HG03469 (cell line): ENCODE data around the gene TXNDC17.
"Not testable (repeated sequence)": the region's sequence is repeated elsewhere in the genome, so short reads cannot be mapped to it uniquely, and the experiment has no call there.

ENCODE experiments used
- ATAC-seq: cut with Tn5 transposase; IDR thresholded peaks from one replicate; pipeline ENCODE4 v1.9.1; 2021; ENCODE audit warnings: mild to moderate bottlenecking, moderate library complexity, moderate number of reproducible peaks; ENCODE audit not compliant: unreplicated experiment

TXNDC17 gene

DNA sequence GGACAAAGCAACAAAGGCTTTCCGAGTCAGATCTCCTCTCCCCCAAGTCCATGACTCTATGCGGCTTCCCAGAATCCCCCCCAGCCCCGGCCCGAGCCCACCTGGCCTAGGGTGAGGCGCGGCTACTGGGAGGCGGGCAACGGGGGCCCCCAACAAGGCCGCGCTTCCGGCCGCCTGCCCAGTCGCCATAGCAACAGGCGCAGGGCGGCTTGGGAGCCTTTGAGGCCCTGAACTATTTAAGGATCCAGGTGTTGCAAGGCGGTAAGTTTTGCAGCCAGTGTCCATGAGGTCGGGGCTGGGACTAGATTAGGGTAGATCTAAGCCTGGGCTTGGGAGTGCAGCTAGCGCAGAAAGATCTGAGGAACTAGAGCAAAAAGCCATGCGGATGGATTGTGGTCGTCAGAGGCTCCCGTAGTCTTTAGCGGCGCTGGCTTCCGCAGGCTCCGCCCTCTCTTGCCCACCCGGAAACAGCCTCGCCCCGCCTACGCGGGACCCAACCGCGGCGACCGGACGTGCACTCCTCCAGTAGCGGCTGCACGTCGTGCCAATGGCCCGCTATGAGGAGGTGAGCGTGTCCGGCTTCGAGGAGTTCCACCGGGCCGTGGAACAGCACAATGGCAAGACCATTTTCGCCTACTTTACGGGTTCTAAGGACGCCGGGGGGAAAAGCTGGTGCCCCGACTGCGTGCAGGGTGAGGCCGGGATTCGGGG is at the start of gene TXNDC17, which contains the start of gene KIAA0753:
TSS of gene TXNDC17 (plus strand) at position 525 of the 711 bp plus-strand sequence. CDS start at position 548, 23 bp downstream.
TSS of gene KIAA0753 (minus strand) at position 176 of the 711 bp plus-strand sequence. CDS start 5,608 bp downstream, outside the sequence.
- peak; percentile 76 for ATAC-seq

DNA sequence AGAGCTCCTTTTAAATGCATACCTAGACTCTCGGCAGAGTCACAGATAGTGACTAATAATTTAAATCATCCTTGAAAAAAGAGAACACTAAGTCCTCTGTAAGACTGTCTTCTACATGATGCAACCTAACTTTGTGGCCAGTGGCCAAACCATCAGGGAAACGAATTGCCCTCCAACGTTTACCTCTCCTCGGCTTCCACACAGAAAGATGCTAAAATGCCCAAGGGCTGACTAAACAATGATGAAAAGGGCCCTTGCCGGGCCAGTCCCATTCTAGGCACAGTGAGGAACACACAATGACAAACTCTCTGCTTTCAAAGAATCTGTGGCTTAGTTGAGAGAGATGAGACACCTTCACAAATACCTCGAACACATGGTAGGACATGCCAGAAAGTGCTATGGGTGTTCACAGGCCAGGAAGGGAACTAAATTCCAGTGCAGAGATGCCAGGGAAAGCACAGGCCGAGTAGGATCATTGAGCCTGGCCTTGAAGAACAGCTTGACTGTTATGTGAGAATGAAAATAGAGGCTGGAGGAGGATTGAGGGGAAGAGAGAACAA is 49.2 kb upstream of the TXNDC17 start:
- ATAC-seq = no peak

DNA sequence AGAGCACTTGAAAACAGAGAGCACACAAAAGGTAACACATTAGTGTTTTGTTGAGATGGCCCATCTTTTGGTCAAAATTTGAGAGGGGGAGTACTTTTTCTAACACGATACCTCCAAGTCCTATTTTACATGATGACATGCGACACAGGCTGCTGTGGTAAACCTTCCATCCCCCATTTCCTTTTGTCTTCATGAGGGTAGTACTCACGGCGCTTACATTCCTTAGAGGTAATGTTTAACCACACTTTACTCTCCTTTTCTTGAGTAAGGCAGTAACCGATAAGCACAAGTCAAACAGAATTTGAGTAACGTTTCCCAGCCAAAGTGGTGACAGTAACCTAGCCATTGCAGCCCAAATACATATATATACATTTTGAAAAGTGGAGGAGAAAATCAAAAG is 48.7 kb upstream of the TXNDC17 start:
- no peak for ATAC-seq

DNA sequence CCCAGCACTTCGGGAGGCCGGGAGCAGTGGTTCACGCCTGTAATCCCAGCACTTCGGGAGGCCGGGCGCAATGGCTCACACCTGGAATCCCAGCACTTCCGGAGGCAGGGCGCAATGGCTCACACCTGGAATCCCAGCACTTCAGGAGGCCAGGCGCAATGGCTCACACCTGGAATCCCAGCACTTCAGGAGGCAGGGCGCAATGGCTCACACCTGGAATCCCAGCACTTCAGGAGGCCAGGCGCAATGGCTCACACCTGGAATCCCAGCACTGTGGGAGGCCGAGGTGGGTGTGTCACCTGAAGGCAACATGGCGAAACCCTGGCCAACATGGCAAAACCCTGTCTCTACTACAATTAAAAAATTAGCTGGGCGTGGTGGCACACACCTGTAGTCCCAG is 47.5 kb upstream of the TXNDC17 start:
- not testable (repeated sequence) for ATAC-seq

DNA sequence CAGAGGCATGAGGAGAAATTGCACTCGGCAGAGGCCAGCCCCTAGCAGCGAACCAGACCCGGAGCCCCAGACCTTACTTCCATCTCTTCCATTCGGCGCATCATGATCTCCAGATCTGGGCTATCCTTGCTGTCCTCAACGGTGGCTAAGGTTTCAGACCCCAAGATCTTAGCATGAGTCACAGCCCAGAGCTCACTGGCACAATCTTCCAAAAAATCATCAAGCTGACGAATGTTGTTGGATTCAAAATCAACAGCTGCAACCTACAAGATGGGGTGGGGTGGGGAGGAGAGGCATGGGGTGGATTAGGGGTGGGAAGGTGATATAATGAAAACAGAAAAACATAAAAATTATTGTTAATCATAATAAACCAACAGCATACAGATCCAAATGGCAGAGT is 44.8 kb upstream of the TXNDC17 start:
- no peak for ATAC-seq

DNA sequence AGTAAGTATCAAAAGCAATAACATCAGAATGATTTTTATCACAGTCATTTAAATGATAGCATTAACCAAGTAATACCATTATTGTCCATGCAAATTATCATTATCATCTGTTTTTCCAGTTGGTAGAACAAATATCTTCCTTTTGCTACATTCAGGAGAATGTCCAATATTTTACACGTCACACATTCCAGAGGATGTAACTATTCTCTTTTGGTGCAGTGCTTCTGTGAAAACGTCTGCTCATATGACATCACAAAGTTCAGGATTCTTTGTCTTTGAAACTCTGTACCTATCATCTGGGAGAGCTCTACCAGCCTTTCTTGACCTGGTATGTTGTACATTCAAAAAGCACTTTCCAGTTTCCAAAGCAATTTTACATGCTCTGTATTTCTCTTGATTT is 44.3 kb upstream of the TXNDC17 start:
- no peak for ATAC-seq

DNA sequence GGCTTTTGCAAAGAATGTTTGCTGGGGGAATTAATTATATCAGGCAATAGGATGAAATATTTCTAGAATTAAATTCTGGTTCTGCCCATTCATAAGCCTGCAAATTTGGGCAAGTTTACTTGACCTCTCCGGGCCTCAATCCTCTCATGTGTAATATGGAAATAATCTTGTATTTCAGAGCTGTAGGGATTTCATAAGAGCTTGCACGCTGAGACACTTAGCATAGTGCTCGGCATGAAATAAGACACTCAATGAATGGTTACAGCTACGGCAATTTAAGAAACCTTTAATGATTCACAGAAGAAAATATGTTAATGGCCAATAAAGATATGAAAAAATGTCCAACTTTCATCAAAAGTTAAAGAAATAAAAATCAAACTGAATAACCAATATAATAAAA is 43.9 kb upstream of the TXNDC17 start:
- no peak for ATAC-seq

DNA sequence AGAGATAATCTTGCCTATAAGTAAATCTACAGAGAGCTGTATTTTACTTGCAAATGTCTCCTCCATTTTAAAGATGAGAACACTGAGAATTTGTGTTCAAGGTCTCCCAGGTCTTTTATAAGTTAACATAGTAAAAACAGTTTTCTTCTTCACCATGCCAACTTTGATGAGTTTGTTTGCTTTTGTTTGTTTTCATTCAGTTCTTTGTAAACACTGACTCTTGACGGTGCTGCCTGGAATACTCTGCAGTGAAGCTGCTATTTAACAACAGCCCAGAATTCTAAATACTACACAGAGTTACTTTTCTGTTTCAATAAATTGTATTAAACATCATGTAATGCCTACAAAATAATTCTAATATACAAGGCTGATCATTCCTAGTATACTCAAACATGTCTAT is 43.1 kb upstream of the TXNDC17 start:
- ATAC-seq = no peak

DNA sequence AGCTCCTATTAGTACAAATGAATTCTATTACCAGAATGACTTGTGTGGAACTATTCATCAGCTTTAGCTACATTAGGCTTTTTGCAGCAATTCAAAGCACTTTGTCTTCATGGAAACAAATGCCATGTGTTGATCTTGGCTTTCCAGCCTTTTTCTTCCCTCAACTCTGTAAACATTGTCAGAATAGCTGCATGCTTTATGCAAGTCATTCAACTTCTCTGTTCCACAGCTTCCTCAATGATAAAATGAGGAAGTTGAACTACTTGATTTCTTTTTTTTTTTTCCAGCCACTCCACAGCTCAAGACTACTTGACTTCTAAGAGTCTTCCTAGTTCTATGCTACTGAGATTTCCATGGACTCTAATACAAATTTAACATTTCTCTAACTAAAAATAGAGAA is 41.5 kb upstream of the TXNDC17 start:
- no peak for ATAC-seq

DNA sequence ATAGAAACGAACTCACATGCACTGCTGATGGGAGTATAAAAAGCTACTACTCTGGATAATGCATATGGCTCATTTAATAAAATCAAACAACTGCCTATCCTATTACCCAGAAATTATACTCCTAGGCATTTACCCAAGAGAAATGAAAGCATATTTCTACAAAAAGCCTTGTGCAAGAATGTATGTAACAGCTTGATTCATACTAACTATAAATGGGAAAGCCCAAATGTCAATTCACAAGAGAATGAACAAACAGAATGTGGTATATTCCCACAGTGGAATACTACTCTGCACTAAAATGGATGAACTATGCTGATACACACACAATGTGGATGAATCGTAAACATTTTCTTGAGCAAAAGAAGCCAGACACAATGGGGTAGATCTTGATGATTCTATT is 38.7 kb upstream of the TXNDC17 start:
- no peak for ATAC-seq

DNA sequence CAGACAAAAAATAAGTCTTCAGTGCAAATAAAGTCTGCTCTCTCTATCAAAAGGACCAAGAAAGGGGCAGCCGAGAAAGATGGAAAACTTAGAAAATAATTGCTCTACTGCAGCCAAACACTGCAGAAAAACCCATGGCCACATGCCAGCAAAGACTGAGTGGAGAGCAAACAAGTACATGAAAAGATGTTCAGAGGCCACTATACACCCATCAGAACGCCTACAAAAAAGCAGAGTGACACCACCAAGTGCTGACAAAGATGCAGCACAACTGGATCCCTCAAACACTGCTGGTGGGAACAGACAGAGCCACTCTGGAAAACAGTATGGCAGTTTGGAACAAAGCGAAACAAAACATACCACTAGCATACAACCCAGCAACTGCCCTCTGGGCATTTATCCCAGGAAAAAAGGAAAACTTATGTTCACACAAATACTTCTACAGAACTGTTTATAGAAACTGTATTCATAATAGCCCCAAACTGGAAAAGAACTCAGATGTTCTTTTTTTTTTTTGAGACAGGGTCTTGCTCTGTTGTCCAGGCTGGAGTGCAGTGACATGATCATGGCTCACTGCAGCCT is 37.0 kb upstream of the TXNDC17 start:
- no peak for ATAC-seq

DNA sequence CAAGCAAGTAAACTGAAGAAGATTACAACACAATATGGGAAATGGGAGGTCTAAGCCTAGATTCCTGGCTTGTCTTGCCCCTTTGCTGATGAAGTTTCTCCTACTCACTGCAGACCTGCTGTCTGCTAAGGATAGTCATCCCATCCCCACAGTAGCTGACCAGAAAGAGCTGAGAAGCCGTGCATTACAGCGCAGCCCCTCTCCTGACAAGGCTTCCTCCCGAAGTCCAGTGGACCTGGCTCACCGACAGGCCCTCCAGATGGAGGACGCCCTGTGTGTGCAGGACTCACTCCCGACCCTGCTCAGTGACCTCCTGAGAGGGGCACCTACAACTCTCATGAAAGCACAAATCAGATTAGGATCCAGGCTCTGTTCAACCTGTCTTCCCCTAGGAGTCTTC is 35.7 kb upstream of the TXNDC17 start:
- no peak for ATAC-seq

DNA sequence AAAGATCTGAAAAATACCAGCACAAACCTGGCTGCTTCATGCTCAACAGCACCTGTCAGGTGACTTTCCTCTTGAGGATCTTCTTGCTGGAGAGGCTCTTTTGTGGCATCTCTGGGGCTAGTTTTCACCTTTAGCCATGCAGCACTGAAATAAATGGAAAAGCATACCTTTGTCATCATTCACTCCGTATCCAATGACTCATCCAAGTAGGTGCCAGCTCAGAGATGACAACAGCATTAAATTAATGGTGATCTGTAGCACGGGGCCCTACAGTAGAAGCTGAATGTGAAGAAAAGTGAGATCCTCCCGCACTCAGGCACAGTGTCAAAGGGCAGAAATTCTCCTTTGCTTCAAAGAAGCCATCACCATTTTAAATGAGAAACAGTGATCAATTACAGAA is 32.5 kb upstream of the TXNDC17 start:
- ATAC-seq = no peak

DNA sequence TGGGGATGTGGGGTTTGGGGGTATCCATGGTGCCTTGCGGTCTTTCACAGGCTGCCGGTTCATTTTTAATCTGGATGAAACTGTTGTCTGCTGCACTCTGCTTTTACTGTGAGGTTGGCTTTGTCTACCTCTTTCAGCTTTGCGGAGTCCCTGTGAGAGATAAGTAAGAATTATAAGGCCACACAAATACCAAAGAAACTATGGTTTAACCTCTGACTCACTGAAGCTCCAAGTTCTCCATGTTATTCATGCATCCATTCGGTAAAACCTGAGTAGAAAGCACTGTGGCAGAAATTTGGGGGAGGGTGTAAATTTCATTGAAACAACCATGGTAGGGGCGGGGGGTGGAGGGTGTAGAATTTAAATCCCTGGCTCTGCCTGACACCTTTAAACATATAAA is 30.8 kb upstream of the TXNDC17 start:
- ATAC-seq = no peak

DNA sequence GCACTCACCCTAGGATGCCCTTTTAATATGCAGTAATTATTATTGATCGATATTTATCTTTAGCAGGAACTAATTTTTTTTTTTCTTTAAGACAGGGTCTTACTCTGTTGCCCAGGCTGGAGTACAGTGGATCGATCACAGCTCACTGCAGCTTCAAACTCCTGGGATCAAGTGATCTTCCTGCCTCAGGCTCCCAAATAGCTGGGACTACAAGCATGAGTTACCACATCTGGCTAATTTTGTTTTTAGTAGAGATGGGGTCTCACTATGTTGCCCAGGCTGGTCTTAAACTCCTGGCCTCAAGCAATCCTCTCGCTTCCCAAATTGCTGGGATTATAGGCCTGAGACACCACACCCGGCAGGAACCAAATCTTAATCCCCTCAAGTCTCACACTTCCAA is 29.6 kb upstream of the TXNDC17 start:
- ATAC-seq = no peak

DNA sequence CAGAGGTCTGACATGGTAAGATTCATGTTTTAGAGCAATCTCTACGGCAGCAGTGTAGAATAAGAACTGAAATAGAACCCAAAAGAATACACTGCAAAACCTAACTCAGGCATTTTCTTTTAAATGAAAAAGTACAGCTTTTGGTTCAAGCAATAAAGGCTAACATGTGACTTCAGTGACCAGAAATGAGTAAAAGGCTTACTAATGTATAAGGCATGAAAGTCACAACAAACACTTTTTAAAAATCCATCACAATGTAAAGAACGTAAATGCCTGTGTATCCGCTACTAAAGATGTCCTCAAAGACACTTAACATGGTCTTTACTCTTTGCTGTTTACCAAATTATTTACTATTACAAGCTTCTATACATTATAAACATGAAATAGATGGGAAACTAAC is 16.9 kb upstream of the TXNDC17 start:
- no peak for ATAC-seq

DNA sequence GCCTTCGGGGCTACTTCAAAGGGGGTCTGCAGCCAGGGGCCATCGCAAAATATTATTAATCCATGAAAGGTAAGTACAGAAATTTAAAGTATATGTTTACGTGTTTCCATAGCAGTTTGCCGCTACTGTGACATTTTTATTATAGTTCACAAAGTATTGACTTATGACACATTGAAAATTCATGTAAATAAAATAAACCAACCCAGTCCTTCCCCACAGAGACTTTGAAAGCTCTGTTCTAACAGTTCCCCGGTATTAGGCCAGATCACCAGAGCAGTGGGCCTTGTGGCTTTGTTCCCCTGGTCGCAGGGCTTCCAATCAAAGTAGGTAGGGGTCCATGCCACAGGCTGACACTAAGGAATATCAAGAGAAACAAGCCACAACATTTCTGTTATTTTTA is 14.2 kb upstream of the TXNDC17 start:
- ATAC-seq = no peak

DNA sequence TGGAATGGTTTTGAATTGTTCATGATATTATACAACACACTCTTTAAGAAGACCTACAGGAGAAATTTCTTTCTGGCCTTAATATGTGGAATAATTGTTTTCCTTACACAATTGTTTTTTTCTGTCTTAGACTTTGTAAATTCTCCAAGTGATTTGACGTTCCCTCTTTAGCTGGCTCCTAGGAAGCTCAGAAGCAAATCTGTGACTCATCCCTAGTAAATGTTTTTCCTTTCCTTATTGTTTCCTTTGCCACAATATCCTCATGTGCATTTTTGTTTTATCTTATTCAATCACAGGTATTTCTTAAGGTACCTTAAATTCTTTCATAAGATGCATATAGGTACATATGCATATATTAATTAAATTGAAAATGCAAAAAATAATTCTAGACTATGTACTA is 13.8 kb upstream of the TXNDC17 start:
- no peak for ATAC-seq

DNA sequence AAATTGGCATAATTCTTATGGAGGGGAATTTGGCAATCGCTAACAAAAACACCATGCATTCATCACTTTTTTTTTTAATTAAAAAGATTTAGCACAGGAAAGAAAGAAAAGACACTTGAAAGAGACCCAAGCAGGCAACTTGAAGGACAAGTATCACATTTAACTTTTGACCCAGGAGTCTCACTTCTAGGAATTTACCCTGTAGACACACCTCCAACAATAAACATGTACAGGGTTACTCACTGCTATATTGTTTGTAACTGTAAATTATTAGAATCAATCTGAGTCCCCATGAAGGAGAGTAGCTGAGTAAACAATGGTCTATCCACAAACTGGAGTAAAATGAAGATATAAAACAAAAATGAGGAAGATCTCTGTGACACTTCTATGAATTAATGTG is 10.5 kb upstream of the TXNDC17 start:
- no peak for ATAC-seq

DNA sequence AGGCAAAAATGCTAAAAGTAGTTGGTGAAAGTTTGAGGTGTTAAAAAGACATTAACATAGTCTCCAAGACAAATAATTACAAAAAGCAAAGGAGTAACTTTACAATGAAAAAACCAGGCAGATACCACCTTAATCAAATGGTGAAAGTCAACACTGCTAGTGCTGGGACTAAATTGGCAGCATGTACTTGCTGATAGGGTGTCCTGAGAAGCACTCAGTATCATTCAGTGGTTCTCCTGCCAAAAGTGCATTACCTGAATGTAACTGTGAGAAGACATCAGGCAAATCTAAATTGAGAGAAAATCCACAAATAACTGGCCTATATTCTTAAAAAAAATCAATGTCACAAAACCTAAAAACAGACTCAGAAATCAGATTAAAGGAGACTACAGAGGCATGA is 8.3 kb upstream of the TXNDC17 start:
- ATAC-seq = no peak

DNA sequence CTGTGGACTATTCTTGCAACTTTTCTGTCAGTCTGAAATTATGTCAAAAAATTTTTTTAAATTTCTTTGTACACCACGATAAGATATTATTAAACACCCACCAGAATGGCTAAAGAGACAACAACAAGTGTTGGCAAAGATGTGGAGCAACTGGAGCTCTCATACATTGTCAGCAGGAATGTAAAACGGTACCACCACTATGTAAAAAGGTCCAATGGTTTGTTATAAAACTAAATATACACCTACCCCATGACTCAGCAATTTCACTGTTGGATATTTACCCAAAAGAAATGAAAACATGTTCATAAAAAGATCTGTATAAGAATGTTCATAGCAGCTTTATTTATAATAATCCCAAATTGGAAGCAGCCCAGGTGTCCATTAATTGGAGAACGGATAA is 7.6 kb upstream of the TXNDC17 start:
- ATAC-seq = no peak

DNA sequence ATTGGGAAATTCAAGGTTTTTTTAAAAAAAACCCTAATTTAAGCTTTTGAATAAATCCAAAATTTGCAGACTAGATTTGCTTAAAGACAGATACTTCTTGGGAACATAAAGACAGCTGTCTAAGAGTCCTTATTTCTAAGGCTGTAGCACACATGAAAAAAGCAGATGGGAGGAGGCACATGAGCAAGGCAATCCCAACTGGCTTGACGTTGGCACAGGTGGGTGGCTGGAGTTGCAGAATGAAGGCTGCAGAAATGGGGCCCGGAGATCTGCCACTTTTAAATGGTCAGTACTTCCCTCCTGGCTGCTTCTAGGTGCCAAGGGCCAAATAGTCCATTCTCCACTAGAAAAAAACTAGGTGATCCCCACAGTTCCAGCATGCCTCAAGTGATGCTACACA is 4.8 kb upstream of the TXNDC17 start:
- ATAC-seq = no peak
